ENCODE results near the gene KLF12.

KLF12 gene

GRCh38 chr13:74102691-74103090, 31.5 kb downstream of the KLF12 start:
- no peak for DNase-seq (ENCODE audit: low read depth)

DNA sequence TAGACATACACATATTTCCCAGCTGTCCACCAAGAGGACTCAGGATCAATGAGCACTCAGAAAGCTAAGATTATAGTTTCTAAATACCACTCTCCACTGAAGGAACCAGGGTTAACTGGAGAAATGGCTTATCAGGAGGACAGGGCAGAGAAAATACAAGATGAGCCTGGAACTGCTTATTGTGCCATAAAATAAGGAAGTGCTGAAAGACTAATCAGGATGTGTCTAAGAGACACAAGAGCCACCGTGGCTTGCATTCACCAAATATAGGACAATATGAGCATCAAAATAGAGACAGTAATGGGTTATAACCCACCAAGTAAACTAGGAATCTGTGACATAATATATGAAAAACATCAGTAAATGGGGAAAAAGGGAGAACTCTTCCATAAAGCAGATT, 32.8 kb downstream of the KLF12 start:
- no peak for DNase-seq (ENCODE audit: low read depth)

- no peak for DNase-seq (ENCODE audit: low read depth)
These were observed 36.1 kb downstream of the KLF12 start for GRCh38 chr13:74098077-74098476.

- no peak for DNase-seq (ENCODE audit: low read depth)
These were observed 37.1 kb downstream of the KLF12 start for GRCh38 chr13:74097116-74097515.

- no peak for DNase-seq (ENCODE audit: low read depth)
These were observed 40.5 kb downstream of the KLF12 start for GRCh38 chr13:74093691-74094090.

GRCh38 chr13:74092711-74093110, 41.5 kb downstream of the KLF12 start:
- no peak for DNase-seq (ENCODE audit: low read depth)

DNA sequence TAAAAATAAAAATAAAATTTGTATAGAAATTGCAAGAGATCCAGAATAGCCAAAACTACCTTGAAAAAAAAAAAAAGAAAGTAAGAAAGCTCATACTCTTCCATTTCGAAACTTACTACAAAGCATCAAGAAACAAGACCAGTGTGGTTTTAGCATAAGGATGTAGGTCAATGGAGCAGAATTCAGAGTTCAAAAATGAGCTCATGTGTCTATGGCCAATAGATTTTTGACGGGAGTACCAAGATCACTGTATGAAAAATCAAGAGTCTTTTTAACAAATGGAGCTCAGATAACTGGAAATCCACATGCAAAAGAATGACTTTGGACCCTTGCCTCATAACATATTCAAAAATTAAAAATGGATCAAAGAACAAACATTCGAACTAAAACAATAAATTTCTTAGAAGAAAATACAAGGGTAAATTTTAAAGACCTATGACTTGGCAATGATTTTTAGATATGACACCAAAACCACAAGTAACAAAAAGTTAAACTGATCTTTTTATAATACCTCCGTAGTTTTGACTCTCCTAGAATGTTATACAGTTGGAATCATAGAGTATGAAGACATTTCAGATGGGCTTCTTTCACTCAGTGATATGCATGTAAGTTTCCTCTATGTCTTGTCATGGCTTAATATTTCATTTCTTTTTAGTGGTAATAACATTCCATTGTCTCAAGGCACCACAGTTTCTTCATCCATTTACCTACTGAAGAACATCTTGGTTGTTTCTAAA, 43.2 kb downstream of the KLF12 start:
- no peak for DNase-seq (ENCODE audit: low read depth)

DNA sequence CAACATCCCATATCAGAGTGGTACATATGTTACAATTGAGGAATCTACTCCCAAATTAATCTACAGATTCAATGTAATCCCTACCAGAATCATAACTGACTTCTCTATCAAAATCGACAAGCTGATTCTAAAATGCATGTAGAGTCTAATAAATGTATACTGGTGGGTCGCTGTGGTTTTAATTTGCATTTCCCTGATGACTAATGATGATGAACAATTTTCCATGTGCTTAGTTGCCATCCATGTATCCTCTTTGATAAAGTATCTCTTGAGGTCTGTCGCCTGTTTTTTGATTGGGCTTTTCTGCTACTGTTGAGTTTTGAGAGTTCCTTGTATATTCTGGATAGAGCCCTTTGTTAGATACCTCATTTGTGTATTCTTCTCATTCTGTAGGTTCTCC, 43.8 kb downstream of the KLF12 start:
- no peak for DNase-seq (ENCODE audit: low read depth)

DNA sequence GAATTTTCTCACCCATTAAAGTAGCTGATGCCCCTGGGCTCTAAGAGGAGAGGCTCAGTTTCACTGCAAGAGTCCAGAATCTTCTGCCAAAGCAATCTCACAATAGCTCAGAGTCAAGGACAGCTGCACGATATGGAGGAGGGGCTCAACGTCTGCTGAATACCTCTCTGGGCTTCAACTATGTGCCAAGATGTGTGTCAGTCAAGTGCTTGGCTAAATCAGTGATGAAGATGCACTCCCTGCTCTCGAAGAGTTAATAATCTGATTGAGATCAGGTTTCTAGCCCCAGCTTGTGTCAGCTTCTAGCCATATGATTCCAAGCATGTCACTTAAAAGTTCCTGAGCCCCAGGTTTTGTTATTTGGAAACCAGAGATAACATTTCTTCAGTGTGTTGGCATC, 46.8 kb downstream of the KLF12 start:
- no peak for DNase-seq (ENCODE audit: low read depth)
